ENCODE measurements around the gene GGACT. TPM values are rescaled to one million over a fixed set of nuclear protein-coding genes. Genes with fewer than 3 reads are reported as not detected.

GGACT gene
- total RNA-seq, 1 experiment from 2014 or later, result 3.8 TPM

DNA sequence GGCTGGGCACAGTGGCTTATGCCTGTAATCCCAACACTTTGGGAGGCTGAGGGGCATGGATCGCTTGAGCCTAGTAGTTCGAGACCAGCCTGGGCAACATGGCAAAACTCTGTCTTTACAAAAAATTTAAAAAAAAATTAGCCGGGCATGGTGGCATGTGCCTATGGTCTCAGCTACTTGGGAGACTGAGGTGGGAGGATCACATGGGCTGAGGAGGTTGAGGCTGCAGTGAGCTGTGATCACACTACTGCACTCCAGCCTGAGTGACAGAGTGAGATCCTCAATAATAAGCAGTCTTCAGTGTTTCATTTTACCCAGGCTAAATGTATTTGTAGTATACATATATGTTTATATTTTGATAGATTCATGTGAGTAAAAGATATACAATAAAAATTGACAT is 85.0 kb downstream of the GGACT start:
- H3K36me3 ChIP-seq (ENCODE audit: insufficient read depth, low read length, poor library complexity, severe bottlenecking), result no peaks in the 10 kb centered on the region
- ChIA-PET CTCF (no interaction called here), POLR2A (ENCODE audit: low non-redundant PET) (no interaction called here)
- intact Hi-C loops (cut with micrococcal nuclease; ENCODE audit: unreplicated experiment), result no loop called here
- no peak overlapping the region for H3K4me3 ChIP-seq (ENCODE audit: low read depth, low read length, poor library complexity, severe bottlenecking)
- no TSS peak for BruUV-seq (replicated peaks)
- H3K4me1 ChIP-seq (ENCODE audit: insufficient read depth, low read length, poor library complexity, severe bottlenecking), result peaks cover 11% of the 10 kb centered on the region
- H3K27ac ChIP-seq (ENCODE audit: low read depth, low read length, poor library complexity, severe bottlenecking), result no peak overlapping the region
- TF ChIP-seq CTCF (conservative IDR thresholded peaks at IDR 0.05; ENCODE audit: low read depth, low read length) (no peak), EZH2 (IDR thresholded peaks at IDR 0.05; ENCODE audit: borderline replicate concordance, low read depth, low read length, poor library complexity, severe bottlenecking) (no peak)
- H3K9me3 ChIP-seq (ENCODE audit: low read depth, low read length, poor library complexity, severe bottlenecking), result no peaks in the 10 kb centered on the region
- H3K27me3 ChIP-seq (replicated peaks; ENCODE audit: insufficient read depth, low read depth, low read length, poor library complexity), result no peaks in the 10 kb centered on the region
- DNase-seq (ENCODE audit: low spot score), result no peak

DNA sequence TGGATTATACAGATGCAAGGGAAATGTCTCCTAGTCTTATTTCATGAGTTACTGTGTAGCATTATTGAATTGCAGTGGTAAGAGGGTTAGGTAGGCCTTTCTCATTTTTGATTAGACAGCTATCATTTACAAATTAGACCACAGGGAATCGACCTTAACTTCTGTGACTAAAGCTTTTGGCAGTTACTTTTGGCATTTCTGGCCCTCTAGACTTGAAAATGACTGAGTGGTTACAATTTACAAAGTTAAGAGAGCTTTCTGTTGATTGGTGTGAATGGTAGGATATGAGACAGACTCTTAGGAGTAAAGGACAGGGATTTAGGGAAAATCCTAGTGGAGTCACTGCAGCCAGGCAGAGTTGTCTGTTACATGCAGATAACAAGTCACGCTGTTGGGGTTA is 86.1 kb downstream of the GGACT start:
- Histone ChIP-seq H3K27me3 (replicated peaks; ENCODE audit: insufficient read depth, low read depth, low read length, poor library complexity) (no peaks in the 10 kb centered on the region), H3K4me1 (ENCODE audit: insufficient read depth, low read length, poor library complexity, severe bottlenecking) (peaks cover 12% of the 10 kb centered on the region), H3K9me3 (ENCODE audit: low read depth, low read length, poor library complexity, severe bottlenecking) (no peaks in the 10 kb centered on the region), H3K27ac (ENCODE audit: low read depth, low read length, poor library complexity, severe bottlenecking) (no peak overlapping the region), H3K36me3 (ENCODE audit: insufficient read depth, low read length, poor library complexity, severe bottlenecking) (no peaks in the 10 kb centered on the region), H3K4me3 (ENCODE audit: low read depth, low read length, poor library complexity, severe bottlenecking) (no peak overlapping the region)
- ChIA-PET POLR2A (ENCODE audit: low non-redundant PET) (no interaction called here), CTCF (no interaction called here)
- no peak for DNase-seq (ENCODE audit: low spot score)
- no peak for TF ChIP-seq EZH2 (IDR thresholded peaks at IDR 0.05; ENCODE audit: borderline replicate concordance, low read depth, low read length, poor library complexity, severe bottlenecking)
- no peak for TF ChIP-seq CTCF (conservative IDR thresholded peaks at IDR 0.05; ENCODE audit: low read depth, low read length)
- BruUV-seq (replicated peaks), result no TSS peak
- intact Hi-C loops (cut with micrococcal nuclease; ENCODE audit: unreplicated experiment), result no loop called here

DNA sequence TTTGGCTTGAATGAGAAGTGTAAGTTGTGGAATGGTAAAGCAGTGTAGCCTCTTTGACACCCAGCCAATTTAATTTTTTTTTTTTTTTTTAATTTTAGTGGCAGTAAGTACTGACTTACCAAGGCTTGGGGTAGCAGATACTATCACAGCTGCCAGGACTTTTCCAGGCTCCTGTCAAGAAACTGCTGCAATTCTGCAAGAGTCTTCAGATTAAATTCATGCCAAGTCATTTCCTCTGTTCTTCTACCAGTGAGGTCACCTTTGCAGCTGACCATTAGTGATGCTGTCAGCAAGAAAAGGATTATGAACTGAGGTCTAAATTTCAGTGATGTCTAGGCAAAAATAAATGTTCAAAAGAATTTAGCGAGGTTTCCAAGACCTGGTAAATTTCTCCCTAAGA is 91.2 kb downstream of the GGACT start:
- intact Hi-C loops (cut with micrococcal nuclease; ENCODE audit: unreplicated experiment), result no loop called here
- H3K27ac ChIP-seq (ENCODE audit: low read depth, low read length, poor library complexity, severe bottlenecking), result no peak overlapping the region
- peaks cover 10% of the 10 kb centered on the region for H3K4me1 ChIP-seq (ENCODE audit: insufficient read depth, low read length, poor library complexity, severe bottlenecking)
- no peaks in the 10 kb centered on the region for H3K9me3 ChIP-seq (ENCODE audit: low read depth, low read length, poor library complexity, severe bottlenecking)
- no peak for DNase-seq (ENCODE audit: low spot score)
- no peak overlapping the region for H3K4me3 ChIP-seq (ENCODE audit: low read depth, low read length, poor library complexity, severe bottlenecking)
- no peaks in the 10 kb centered on the region for H3K36me3 ChIP-seq (ENCODE audit: insufficient read depth, low read length, poor library complexity, severe bottlenecking)
- no TSS peak for BruUV-seq (replicated peaks)
- POLR2A ChIA-PET (ENCODE audit: low non-redundant PET), result no interaction called here
- no peak for TF ChIP-seq CTCF (conservative IDR thresholded peaks at IDR 0.05; ENCODE audit: low read depth, low read length)
- no peak for TF ChIP-seq EZH2 (IDR thresholded peaks at IDR 0.05; ENCODE audit: borderline replicate concordance, low read depth, low read length, poor library complexity, severe bottlenecking)
- CTCF ChIA-PET, result no interaction called here
- no peaks in the 10 kb centered on the region for H3K27me3 ChIP-seq (replicated peaks; ENCODE audit: insufficient read depth, low read depth, low read length, poor library complexity)

Measured in A673 (cell line).